Ishikawa (cell line): Measurements from ENCODE around the gene FRAS1.

Experiments used
- CEBPB ChIP-seq: IDR thresholded peaks from 2 replicates; pipeline ENCODE4 v1.6.1; 2012
- CREB1 ChIP-seq: IDR thresholded peaks from 2 replicates; pipeline ENCODE4 v1.6.1; 2012; ENCODE audit warnings: low read depth
- EGR1 ChIP-seq: IDR thresholded peaks from 2 replicates; pipeline ENCODE4 v1.6.1; 2012
- EP300 ChIP-seq: IDR thresholded peaks from 2 replicates; pipeline ENCODE4 v1.6.1; 2012; ENCODE audit warnings: borderline replicate concordance
- FOXM1 ChIP-seq: IDR thresholded peaks from 2 replicates; pipeline ENCODE4 v1.6.1; 2012; ENCODE audit warnings: low read depth, borderline replicate concordance
- MAX ChIP-seq: IDR thresholded peaks from 2 replicates; pipeline ENCODE4 v1.6.1; 2012
- NFIC ChIP-seq: IDR thresholded peaks from 2 replicates; pipeline ENCODE4 v1.6.1; 2012
- RAD21 ChIP-seq: IDR thresholded peaks from 2 replicates; pipeline ENCODE4 v1.6.1; 2012; ENCODE audit warnings: low read depth
- REST ChIP-seq: IDR thresholded peaks from 2 replicates; pipeline ENCODE4 v1.6.1; 2012; ENCODE audit warnings: low read depth, mild to moderate bottlenecking
- TAF1 ChIP-seq: IDR thresholded peaks from 2 replicates; pipeline ENCODE4 v1.6.1; 2012; ENCODE audit warnings: low read depth, mild to moderate bottlenecking
- TCF12 ChIP-seq: IDR thresholded peaks from 2 replicates; pipeline ENCODE4 v1.6.1; 2012; ENCODE audit warnings: low read depth
- TEAD4 ChIP-seq: IDR thresholded peaks from 2 replicates; pipeline ENCODE4 v1.6.1; 2012
- USF1 ChIP-seq: IDR thresholded peaks from 2 replicates; pipeline ENCODE4 v1.6.1; 2012
- YY1 ChIP-seq: IDR thresholded peaks from 2 replicates; pipeline ENCODE4 v1.6.1; 2012; ENCODE audit warnings: low read depth
- ZBTB7A ChIP-seq: IDR thresholded peaks from 2 replicates; pipeline ENCODE4 v1.6.1; 2012; ENCODE audit warnings: low read depth

FRAS1 gene

GRCh38 chr4:78345237-78345636 is 288.1 kb downstream of the FRAS1 start:
- TF ChIP-seq EGR1 = no peak
- no peak for TF ChIP-seq CEBPB
- no peak for TF ChIP-seq EP300
- TF ChIP-seq RAD21 = no peak
- no peak for TF ChIP-seq ZBTB7A
- TF ChIP-seq MAX = no peak

GRCh38 chr4:78346222-78346621 is 289.1 kb downstream of the FRAS1 start:
- TF ChIP-seq EGR1 (no peak), RAD21 (no peak), TCF12 (no peak), EP300 (no peak), MAX (no peak), ZBTB7A (no peak), YY1 (no peak), FOXM1 (no peak), TEAD4 (no peak), TAF1 (no peak), CEBPB (no peak), CREB1 (no peak), NFIC (no peak), REST (no peak), USF1 (no peak)

GRCh38 chr4:78347527-78347926 is 290.4 kb downstream of the FRAS1 start:
- TF ChIP-seq YY1 = no peak
- no peak for TF ChIP-seq ZBTB7A
- no peak for TF ChIP-seq EP300
- TF ChIP-seq RAD21 = no peak
- TF ChIP-seq USF1 = no peak
- no peak for TF ChIP-seq TEAD4
- TF ChIP-seq FOXM1 = no peak
- TF ChIP-seq CEBPB = no peak
- no peak for TF ChIP-seq TCF12
- TF ChIP-seq TAF1 = no peak
- TF ChIP-seq REST = no peak
- TF ChIP-seq CREB1 = no peak
- no peak for TF ChIP-seq MAX
- TF ChIP-seq NFIC = no peak
- no peak for TF ChIP-seq EGR1

GRCh38 chr4:78353921-78354320 is 296.8 kb downstream of the FRAS1 start:
- TF ChIP-seq TAF1 = no peak
- no peak for TF ChIP-seq TCF12
- TF ChIP-seq CEBPB = no peak
- TF ChIP-seq EP300 = no peak
- no peak for TF ChIP-seq YY1
- TF ChIP-seq FOXM1 = no peak
- TF ChIP-seq NFIC = no peak
- no peak for TF ChIP-seq EGR1
- TF ChIP-seq CREB1 = no peak
- no peak for TF ChIP-seq MAX
- TF ChIP-seq RAD21 = no peak
- no peak for TF ChIP-seq USF1
- no peak for TF ChIP-seq REST
